K562 (cell line): ENCODE results near the gene PDE12. TPM values are rescaled to one million over a fixed set of nuclear protein-coding genes. Genes with fewer than 3 reads are reported as not detected.

Experiments used
- ATAC-seq: fragments of 200-7000 bp; cut with Tn5 transposase; 3 replicates; pipeline ENCODE4 v1.9.1; 2020; ENCODE audit warnings: moderate library complexity
- BruUV-seq: library from RNA; stranded (reverse); fragments of 400-500 nt; replicated peaks from 2 replicates; lab custom pipeline; 2021; lab: Mats Ljungman, UMichigan
- CTCF ChIA-PET: fragments of 300-600 bp; formaldehyde crosslinking; extraction: SDS; loops from one replicate; lab custom pipeline; 2021; ENCODE audit warnings: low intra/inter-chr PET ratio; lab: Yijun Ruan, JAX
- POLR2A ChIA-PET: fragments of 300-600, 350-650 bp; sonication (Branson Sonifier 250); formaldehyde crosslinking; extraction: SDS; loops from one replicate; lab custom pipeline; 2021; ENCODE audit warnings: antibody characterized with exemption, inconsistent platforms; lab: Yijun Ruan, JAX
- DNase-seq, 4 experiments: peaks; one replicate each; pipeline versions ENCODE4 v3.0.0 to v3.0.0-alpha.2; 2011 to 2018; ENCODE audit warnings: low spot score in 3 of 4, mixed read lengths in 3 of 4; ENCODE audit errors: extremely low read depth in 1 of 4
- FAIRE-seq: peaks from 2 replicates; lab custom pipeline; 2011; peaks lifted over from hg19 to GRCh38; lab: Jason Lieb, UNC
- H2AFZ ChIP-seq: 2 replicates; pipeline ENCODE4 v1.6.0; 2011; ENCODE audit warnings: low read depth, low read length, control low read depth, inconsistent platforms
- H3K27ac ChIP-seq: fragments of 200-600 bp; 3 replicates; pipeline ENCODE4 v1.8.0; 2011; ENCODE audit warnings: low read depth, mild to moderate bottlenecking, control low read depth, inconsistent platforms, low read length, moderate library complexity, mixed read lengths; ENCODE audit errors: extremely low read depth
- H3K27me3 ChIP-seq, 2 experiments: fragments of 300-600 bp in 1 of 2; 2 replicates in 1 of 2; 3 replicates in 1 of 2; pipeline versions ENCODE4 v1.6.0 to v1.8.0; 2011; ENCODE audit warnings: inconsistent platforms in 2 of 2, low read length in 2 of 2, mild to moderate bottlenecking in 1 of 2, mixed read lengths in 1 of 2, moderate library complexity in 1 of 2; ENCODE audit not compliant: control insufficient read depth in 2 of 2, insufficient read depth in 2 of 2
- H3K36me3 ChIP-seq: fragments of 300-600 bp; 3 replicates; pipeline ENCODE4 v1.8.0; 2011; ENCODE audit warnings: mild to moderate bottlenecking, low read length, inconsistent platforms; ENCODE audit not compliant: control insufficient read depth, insufficient read depth
- H3K4me1 ChIP-seq, 2 experiments: fragments of 200-600 bp in 1 of 2; replicated peaks in 1 of 2; 2 replicates in 1 of 2; 3 replicates in 1 of 2; pipeline versions ENCODE4 v1.5.1 to v1.8.0; 2011; ENCODE audit warnings: inconsistent platforms in 2 of 2, low read length in 2 of 2, mild to moderate bottlenecking in 1 of 2, mixed read lengths in 1 of 2, moderate library complexity in 1 of 2; ENCODE audit not compliant: control insufficient read depth in 2 of 2, insufficient read depth in 2 of 2
- H3K4me2 ChIP-seq: 2 replicates; pipeline ENCODE4 v1.6.1; 2011; ENCODE audit warnings: low read length, control low read depth, inconsistent platforms, mixed read lengths; ENCODE audit not compliant: insufficient read depth
- H3K4me3 ChIP-seq: fragments of 200-600 bp; sonication (generic), shearing (Covaris generic); 2 replicates; pipeline ENCODE4 v1.5.1; 2016; ENCODE audit warnings: control low read depth, inconsistent platforms
- H3K79me2 ChIP-seq: fragments of 200-600 bp; 3 replicates; pipeline ENCODE4 v1.8.0; 2011; ENCODE audit warnings: low read length, inconsistent platforms; ENCODE audit not compliant: control insufficient read depth, insufficient read depth
- H3K9ac ChIP-seq, 2 experiments: 2 replicates each; pipeline versions ENCODE4 v1.6.0 to v1.6.1; 2011; ENCODE audit warnings: low read depth in 2 of 2, low read length in 2 of 2, control low read depth in 1 of 2, inconsistent platforms in 1 of 2, mild to moderate bottlenecking in 1 of 2, mixed read lengths in 1 of 2; ENCODE audit not compliant: insufficient read depth in 1 of 2
- H3K9me1 ChIP-seq: one replicate; pipeline ENCODE4 v1.6.0; 2011; ENCODE audit warnings: inconsistent platforms, mild to moderate bottlenecking, low read length, moderate library complexity; ENCODE audit not compliant: control insufficient read depth, insufficient read depth
- H3K9me3 ChIP-seq: replicated peaks from 2 replicates; pipeline ENCODE4 v1.5.1; 2011; ENCODE audit warnings: low read depth, low read length, inconsistent platforms; ENCODE audit not compliant: control insufficient read depth, insufficient read depth
- H4K20me1 ChIP-seq: replicated peaks from 2 replicates; pipeline ENCODE4 v1.6.1; 2011; ENCODE audit warnings: low read length, inconsistent platforms, mixed read lengths; ENCODE audit not compliant: control insufficient read depth, insufficient read depth
- PHTF2 ChIP-seq: fragments of 250-450 bp; sonication (Bioruptor Pico); IDR thresholded peaks from 2 replicates; pipeline ENCODE4 v1.5.0; 2021; ENCODE audit warnings: mild to moderate bottlenecking
- ZNF696 ChIP-seq: fragments of 250-450 bp; sonication (Bioruptor Pico); conservative IDR thresholded peaks from 2 replicates; pipeline ENCODE4 v1.4.0; 2020; ENCODE audit warnings: mild to moderate bottlenecking, moderate library complexity
- ZNF75A ChIP-seq: fragments of 450-650 bp; formaldehyde crosslinking; IDR thresholded peaks from 2 replicates; pipeline ENCODE4 v1.4.0; 2020; ENCODE audit warnings: mild to moderate bottlenecking
- ZNF778 ChIP-seq: fragments of 450-650 bp; formaldehyde crosslinking; IDR thresholded peaks from 2 replicates; pipeline ENCODE4 v1.4.0; 2020; ENCODE audit warnings: mild to moderate bottlenecking, moderate library complexity
- WGBS: fragments of 100-300 bp; shearing (Covaris generic); methylation state at CpG from one replicate; pipeline ENCODE4 v1.1.6; 2016; ENCODE audit warnings: low coverage, mixed read lengths; ENCODE audit not compliant: insufficient coverage; ENCODE audit errors: missing lambda C conversion rate; 5-methylcytosine and 5-hydroxymethylcytosine counted together
- in situ Hi-C: fragments of 300-500 bp; cut with MboI; formaldehyde crosslinking; loops from 4 replicates; pipeline ENCODE4 v1.15.0; 2018; ENCODE audit warnings: inconsistent platforms, mixed read lengths
- intact Hi-C: fragments of 100-400 bp; cut with micrococcal nuclease; formaldehyde crosslinking; loops from 2 replicates; pipeline ENCODE4 v1.14.2; 2022
- polyA plus RNA-seq, 8 experiments: library from polyadenylated mRNA; depleted of rRNA in 4 of 8; stranded (reverse) in 5 of 8; unstranded in 3 of 8; fragments of >200 nt; fragmentation: Nextera tagmentation in 2 of 8; fragmentation: Illumina TruSeq in 1 of 8; extraction: Ambion mirVana in 2 of 8; extraction: Trizol in 1 of 8; gene quantifications; 2 replicates each; pipeline versions ENCODE4 v1.2.1 to v1.2.3, GENCODE V29; 2011 to 2014; ENCODE audit warnings: inconsistent platforms in 1 of 8, missing spikeins in 1 of 8
- total RNA-seq, 7 experiments: library from RNA; depleted of rRNA in 6 of 7; stranded (reverse); fragments of >200 nt in 6 of 7; fragmentation: Illumina TruSeq in 2 of 7; extraction: Trizol in 2 of 7; gene quantifications; 2 replicates each; pipeline versions ENCODE4 v1.2.1 to v1.2.3, GENCODE V29; 2011 to 2021; ENCODE audit warnings: low replicate concordance in 1 of 7
- TF ChIP-seq, protein P1 (sequence below): sonication (generic); formaldehyde crosslinking; IDR thresholded peaks from 2 replicates; pipeline ENCODE4 v1.8.0; 2022; ENCODE audit warnings: missing genetic modification reagents, mild to moderate bottlenecking, borderline replicate concordance
- TF ChIP-seq, protein P2 (sequence below), 2 experiments: fragments of 450-650 bp in 1 of 2; sonication (generic) in 1 of 2; formaldehyde crosslinking; conservative IDR thresholded peaks; 2 replicates each; pipeline versions ENCODE4 v1.4.0 to v1.8.1; 2020 to 2022; ENCODE audit warnings: mild to moderate bottlenecking in 1 of 2, missing genetic modification reagents in 1 of 2
- TF ChIP-seq, protein P3 (sequence below): sonication (generic); formaldehyde crosslinking; IDR thresholded peaks from 2 replicates; pipeline ENCODE4 v1.8.1; 2023; ENCODE audit warnings: mild to moderate bottlenecking, missing genetic modification reagents
- TF ChIP-seq, protein P4 (sequence below): fragments of 450-650 bp; formaldehyde crosslinking; IDR thresholded peaks from 2 replicates; pipeline ENCODE4 v1.4.0; 2020; ENCODE audit warnings: mild to moderate bottlenecking, mixed read lengths
- TF ChIP-seq, protein P5 (sequence below): IDR thresholded peaks from 3 replicates; pipeline ENCODE4 v1.6.1; 2011; ENCODE audit warnings: borderline replicate concordance, mild to moderate bottlenecking; ENCODE audit not compliant: insufficient read length, insufficient read depth
- TF ChIP-seq, protein P6 (sequence below): fragments of 450-650 bp; formaldehyde crosslinking; IDR thresholded peaks from 2 replicates; pipeline ENCODE4 v1.4.0; 2020; ENCODE audit warnings: mild to moderate bottlenecking, moderate library complexity

Gene PDE12
- total and polyA plus RNA-seq, 9 of the 15 experiments (the other 6 are each of a cell fraction or from before 2014, with no cell fraction given): 2.1 to 20.5 (median 10.0) TPM

DNA sequence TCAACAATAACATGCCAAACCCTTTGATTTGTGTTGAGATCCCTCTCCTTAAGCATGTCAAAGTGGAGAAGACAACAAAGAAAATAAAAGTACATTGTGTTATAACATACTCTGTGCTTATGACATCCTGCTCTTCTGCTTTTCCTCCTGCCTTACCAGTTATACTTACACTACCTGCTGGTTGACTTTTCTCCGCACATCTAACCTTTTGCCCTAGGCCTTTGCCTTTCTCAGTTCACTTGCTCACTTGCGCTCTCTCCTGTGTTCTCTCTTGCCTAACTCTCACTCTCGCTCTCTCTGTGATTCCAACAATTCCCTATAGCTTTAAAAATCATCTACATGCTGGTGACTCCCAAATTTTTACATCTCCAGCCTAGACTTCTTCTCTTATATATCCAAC lies 17.6 kb upstream of the PDE12 start:
- Histone ChIP-seq H3K36me3 (no peaks in the 10 kb centered on the region), H3K9ac (no peak overlapping the region), H3K4me1 (no peaks in the 10 kb centered on the region), H3K4me2 (no peak overlapping the region), H3K27me3 (0 out of 5 replicates have a peak, but pooled peaks cover 0 to 7% of the 10 kb centered on the region in 2 experiments), H3K9me1 (no peaks in the 10 kb centered on the region), H3K79me2 (no peaks in the 10 kb centered on the region), H3K4me3 (no peak overlapping the region), H2AFZ (no peak overlapping the region), H3K9me3 (no peaks in the 10 kb centered on the region), H3K27ac (no peak overlapping the region), H4K20me1 (no peaks in the 10 kb centered on the region)
- DNase-seq (no peak), ATAC-seq (no peak), FAIRE-seq (no peak)
- WGBS: 34% methylated on average over 3 of the region's 3 CpGs
- in situ Hi-C loops (no loop called here), intact Hi-C loops (no loop called here)
- ChIA-PET CTCF (no interaction called here), POLR2A (no interaction called here)
- no TSS peak for BruUV-seq
- TF ChIP-seq, protein P1, sequence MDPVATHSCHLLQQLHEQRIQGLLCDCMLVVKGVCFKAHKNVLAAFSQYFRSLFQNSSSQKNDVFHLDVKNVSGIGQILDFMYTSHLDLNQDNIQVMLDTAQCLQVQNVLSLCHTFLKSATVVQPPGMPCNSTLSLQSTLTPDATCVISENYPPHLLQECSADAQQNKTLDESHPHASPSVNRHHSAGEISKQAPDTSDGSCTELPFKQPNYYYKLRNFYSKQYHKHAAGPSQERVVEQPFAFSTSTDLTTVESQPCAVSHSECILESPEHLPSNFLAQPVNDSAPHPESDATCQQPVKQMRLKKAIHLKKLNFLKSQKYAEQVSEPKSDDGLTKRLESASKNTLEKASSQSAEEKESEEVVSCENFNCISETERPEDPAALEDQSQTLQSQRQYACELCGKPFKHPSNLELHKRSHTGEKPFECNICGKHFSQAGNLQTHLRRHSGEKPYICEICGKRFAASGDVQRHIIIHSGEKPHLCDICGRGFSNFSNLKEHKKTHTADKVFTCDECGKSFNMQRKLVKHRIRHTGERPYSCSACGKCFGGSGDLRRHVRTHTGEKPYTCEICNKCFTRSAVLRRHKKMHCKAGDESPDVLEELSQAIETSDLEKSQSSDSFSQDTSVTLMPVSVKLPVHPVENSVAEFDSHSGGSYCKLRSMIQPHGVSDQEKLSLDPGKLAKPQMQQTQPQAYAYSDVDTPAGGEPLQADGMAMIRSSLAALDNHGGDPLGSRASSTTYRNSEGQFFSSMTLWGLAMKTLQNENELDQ (CRISPR knock-in tag): no peak
- TF ChIP-seq, protein P2, sequence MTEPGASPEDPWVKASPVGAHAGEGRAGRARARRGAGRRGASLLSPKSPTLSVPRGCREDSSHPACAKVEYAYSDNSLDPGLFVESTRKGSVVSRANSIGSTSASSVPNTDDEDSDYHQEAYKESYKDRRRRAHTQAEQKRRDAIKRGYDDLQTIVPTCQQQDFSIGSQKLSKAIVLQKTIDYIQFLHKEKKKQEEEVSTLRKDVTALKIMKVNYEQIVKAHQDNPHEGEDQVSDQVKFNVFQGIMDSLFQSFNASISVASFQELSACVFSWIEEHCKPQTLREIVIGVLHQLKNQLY (CRISPR knock-in tag; conservative IDR thresholded peaks at IDR 0.05): no peak
- TF ChIP-seq, protein P3, sequence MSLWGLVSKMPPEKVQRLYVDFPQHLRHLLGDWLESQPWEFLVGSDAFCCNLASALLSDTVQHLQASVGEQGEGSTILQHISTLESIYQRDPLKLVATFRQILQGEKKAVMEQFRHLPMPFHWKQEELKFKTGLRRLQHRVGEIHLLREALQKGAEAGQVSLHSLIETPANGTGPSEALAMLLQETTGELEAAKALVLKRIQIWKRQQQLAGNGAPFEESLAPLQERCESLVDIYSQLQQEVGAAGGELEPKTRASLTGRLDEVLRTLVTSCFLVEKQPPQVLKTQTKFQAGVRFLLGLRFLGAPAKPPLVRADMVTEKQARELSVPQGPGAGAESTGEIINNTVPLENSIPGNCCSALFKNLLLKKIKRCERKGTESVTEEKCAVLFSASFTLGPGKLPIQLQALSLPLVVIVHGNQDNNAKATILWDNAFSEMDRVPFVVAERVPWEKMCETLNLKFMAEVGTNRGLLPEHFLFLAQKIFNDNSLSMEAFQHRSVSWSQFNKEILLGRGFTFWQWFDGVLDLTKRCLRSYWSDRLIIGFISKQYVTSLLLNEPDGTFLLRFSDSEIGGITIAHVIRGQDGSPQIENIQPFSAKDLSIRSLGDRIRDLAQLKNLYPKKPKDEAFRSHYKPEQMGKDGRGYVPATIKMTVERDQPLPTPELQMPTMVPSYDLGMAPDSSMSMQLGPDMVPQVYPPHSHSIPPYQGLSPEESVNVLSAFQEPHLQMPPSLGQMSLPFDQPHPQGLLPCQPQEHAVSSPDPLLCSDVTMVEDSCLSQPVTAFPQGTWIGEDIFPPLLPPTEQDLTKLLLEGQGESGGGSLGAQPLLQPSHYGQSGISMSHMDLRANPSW (CRISPR knock-in tag): no peak
- TF ChIP-seq, protein P4, sequence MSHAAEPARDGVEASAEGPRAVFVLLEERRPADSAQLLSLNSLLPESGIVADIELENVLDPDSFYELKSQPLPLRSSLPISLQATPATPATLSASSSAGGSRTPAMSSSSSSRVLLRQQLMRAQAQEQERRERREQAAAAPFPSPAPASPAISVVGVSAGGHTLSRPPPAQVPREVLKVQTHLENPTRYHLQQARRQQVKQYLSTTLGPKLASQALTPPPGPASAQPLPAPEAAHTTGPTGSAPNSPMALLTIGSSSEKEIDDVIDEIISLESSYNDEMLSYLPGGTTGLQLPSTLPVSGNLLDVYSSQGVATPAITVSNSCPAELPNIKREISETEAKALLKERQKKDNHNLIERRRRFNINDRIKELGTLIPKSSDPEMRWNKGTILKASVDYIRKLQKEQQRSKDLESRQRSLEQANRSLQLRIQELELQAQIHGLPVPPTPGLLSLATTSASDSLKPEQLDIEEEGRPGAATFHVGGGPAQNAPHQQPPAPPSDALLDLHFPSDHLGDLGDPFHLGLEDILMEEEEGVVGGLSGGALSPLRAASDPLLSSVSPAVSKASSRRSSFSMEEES: no peak
- TF ChIP-seq, protein P5, sequence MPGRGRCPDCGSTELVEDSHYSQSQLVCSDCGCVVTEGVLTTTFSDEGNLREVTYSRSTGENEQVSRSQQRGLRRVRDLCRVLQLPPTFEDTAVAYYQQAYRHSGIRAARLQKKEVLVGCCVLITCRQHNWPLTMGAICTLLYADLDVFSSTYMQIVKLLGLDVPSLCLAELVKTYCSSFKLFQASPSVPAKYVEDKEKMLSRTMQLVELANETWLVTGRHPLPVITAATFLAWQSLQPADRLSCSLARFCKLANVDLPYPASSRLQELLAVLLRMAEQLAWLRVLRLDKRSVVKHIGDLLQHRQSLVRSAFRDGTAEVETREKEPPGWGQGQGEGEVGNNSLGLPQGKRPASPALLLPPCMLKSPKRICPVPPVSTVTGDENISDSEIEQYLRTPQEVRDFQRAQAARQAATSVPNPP: no peak
- TF ChIP-seq ZNF696 (CRISPR knock-in tag) (no peak), ZNF778 (no peak), PHTF2 (CRISPR knock-in tag) (no peak), ZNF75A (CRISPR knock-in tag) (no peak)
- TF ChIP-seq, protein P6, sequence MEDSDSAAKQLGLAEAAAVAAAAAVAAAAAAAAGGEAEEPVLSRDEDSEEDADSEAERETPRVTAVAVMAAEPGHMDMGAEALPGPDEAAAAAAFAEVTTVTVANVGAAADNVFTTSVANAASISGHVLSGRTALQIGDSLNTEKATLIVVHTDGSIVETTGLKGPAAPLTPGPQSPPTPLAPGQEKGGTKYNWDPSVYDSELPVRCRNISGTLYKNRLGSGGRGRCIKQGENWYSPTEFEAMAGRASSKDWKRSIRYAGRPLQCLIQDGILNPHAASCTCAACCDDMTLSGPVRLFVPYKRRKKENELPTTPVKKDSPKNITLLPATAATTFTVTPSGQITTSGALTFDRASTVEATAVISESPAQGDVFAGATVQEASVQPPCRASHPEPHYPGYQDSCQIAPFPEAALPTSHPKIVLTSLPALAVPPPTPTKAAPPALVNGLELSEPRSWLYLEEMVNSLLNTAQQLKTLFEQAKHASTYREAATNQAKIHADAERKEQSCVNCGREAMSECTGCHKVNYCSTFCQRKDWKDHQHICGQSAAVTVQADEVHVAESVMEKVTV (CRISPR knock-in tag): no peak
